K562 (cell line): ENCODE data around the gene DOLK. TPM values are rescaled to one million over a fixed set of nuclear protein-coding genes. Genes with fewer than 3 reads are reported as not detected.

ENCODE experiments used
- ARHGAP35 ChIP-seq: fragments of 450-650 bp; IDR thresholded peaks from 2 replicates; pipeline ENCODE4 v1.6.1; 2018; ENCODE audit not compliant: partially characterized antibody
- ARID3A ChIP-seq: IDR thresholded peaks from 2 replicates; pipeline ENCODE4 v1.6.1; 2012; ENCODE audit warnings: low read depth, low read length, improper control_type of control experiment, borderline replicate concordance
- CREB1 ChIP-seq, 2 experiments: sonication (generic) in 1 of 2; formaldehyde crosslinking in 1 of 2; IDR thresholded peaks; 2 replicates each; pipeline versions ENCODE4 v1.6.1 to v1.8.0; 2012 to 2022; ENCODE audit warnings: inconsistent platforms in 1 of 2, mild to moderate bottlenecking in 1 of 2, missing genetic modification reagents in 1 of 2, moderate library complexity in 1 of 2
- EP400 ChIP-seq: fragments of 450-650 bp; IDR thresholded peaks from 2 replicates; pipeline ENCODE4 v1.6.1; 2017; ENCODE audit warnings: antibody characterized with exemption, mild to moderate bottlenecking, moderate library complexity
- ETS1 ChIP-seq: conservative IDR thresholded peaks from 2 replicates; pipeline ENCODE4 v1.6.1; 2011; ENCODE audit warnings: low read depth, mild to moderate bottlenecking, low read length; ENCODE audit not compliant: control insufficient read depth
- HES1 ChIP-seq: fragments of 450-650 bp; IDR thresholded peaks from 2 replicates; pipeline ENCODE4 v1.6.1; 2016; ENCODE audit warnings: low read depth, mild to moderate bottlenecking, moderate library complexity
- IRF9 ChIP-seq: fragments of 450-650 bp; IDR thresholded peaks from 2 replicates; pipeline ENCODE4 v1.6.1; 2016; ENCODE audit warnings: missing biosample characterization, missing genetic modification characterization
- NONO ChIP-seq, 2 experiments: fragments of 200-400 bp in 1 of 2; fragments of 450-650 bp in 1 of 2; formaldehyde crosslinking in 1 of 2; IDR thresholded peaks; 2 replicates each; pipeline ENCODE4 v1.6.1; 2017; ENCODE audit warnings: low read depth in 2 of 2, mild to moderate bottlenecking in 2 of 2, moderate library complexity in 2 of 2, low read length in 1 of 2
- PBX2 ChIP-seq, 2 experiments: IDR thresholded peaks in 1 of 2; conservative IDR thresholded peaks in 1 of 2; 2 replicates each; pipeline ENCODE4 v1.6.1; 2016; ENCODE audit warnings: low read depth in 2 of 2, mild to moderate bottlenecking in 1 of 2, missing compliant biosample characterization in 1 of 2, missing genetic modification characterization in 1 of 2, moderate library complexity in 1 of 2
- PHB2 ChIP-seq: fragments of 450-650 bp; IDR thresholded peaks from 2 replicates; pipeline ENCODE4 v1.6.1; 2017; ENCODE audit warnings: low read depth
- PHF20 ChIP-seq: fragments of 450-650 bp; IDR thresholded peaks from 2 replicates; pipeline ENCODE4 v1.6.1; 2018; ENCODE audit not compliant: partially characterized antibody
- RBFOX2 ChIP-seq: fragments of 200-400 bp; formaldehyde crosslinking; IDR thresholded peaks from 2 replicates; pipeline ENCODE4 v1.6.1; 2017; ENCODE audit warnings: low read depth, mild to moderate bottlenecking, low read length, moderate library complexity
- RBM14 ChIP-seq: fragments of 200-400 bp; formaldehyde crosslinking; IDR thresholded peaks from 2 replicates; pipeline ENCODE4 v1.6.1; 2018; ENCODE audit warnings: low read depth, mild to moderate bottlenecking, low read length, moderate library complexity, borderline replicate concordance; ENCODE audit not compliant: insufficient read depth
- RBM25 ChIP-seq: fragments of 200-400 bp; formaldehyde crosslinking; IDR thresholded peaks from 2 replicates; pipeline ENCODE4 v1.6.1; 2018; ENCODE audit warnings: low read length, low read depth, moderate library complexity; ENCODE audit not compliant: severe bottlenecking
- TAF15 ChIP-seq: fragments of 200-400 bp; formaldehyde crosslinking; IDR thresholded peaks from 2 replicates; pipeline ENCODE4 v1.6.1; 2017; ENCODE audit warnings: mild to moderate bottlenecking, low read depth, low read length, moderate library complexity
- TRIM28 ChIP-seq: fragments of 450-650 bp; IDR thresholded peaks from 2 replicates; pipeline ENCODE4 v1.6.1; 2017
- XRCC4 ChIP-seq: IDR thresholded peaks from one replicate; pipeline ENCODE4 v1.6.1; 2011; ENCODE audit not compliant: insufficient read depth, insufficient read length; ENCODE audit errors: extremely low read depth
- ZNF561 ChIP-seq: fragments of 450-650 bp; formaldehyde crosslinking; conservative IDR thresholded peaks from 2 replicates; pipeline ENCODE4 v1.4.0; 2020; ENCODE audit warnings: mild to moderate bottlenecking, moderate library complexity
- polyA plus RNA-seq, 8 experiments: library from polyadenylated mRNA; depleted of rRNA in 4 of 8; stranded (reverse) in 5 of 8; unstranded in 3 of 8; fragments of >200 nt; fragmentation: Nextera tagmentation in 2 of 8; fragmentation: Illumina TruSeq in 1 of 8; extraction: Ambion mirVana in 2 of 8; extraction: Trizol in 1 of 8; gene quantifications; 2 replicates each; pipeline versions ENCODE4 v1.2.1 to v1.2.3, GENCODE V29; 2011 to 2014; ENCODE audit warnings: inconsistent platforms in 1 of 8, missing spikeins in 1 of 8
- total RNA-seq, 7 experiments: library from RNA; depleted of rRNA in 6 of 7; stranded (reverse); fragments of >200 nt in 6 of 7; fragmentation: Illumina TruSeq in 2 of 7; extraction: Trizol in 2 of 7; gene quantifications; 2 replicates each; pipeline versions ENCODE4 v1.2.1 to v1.2.3, GENCODE V29; 2011 to 2021; ENCODE audit warnings: low replicate concordance in 1 of 7

DOLK gene
- total and polyA plus RNA-seq, 9 of the 15 experiments (the other 6 are each of a cell fraction or from before 2014, with no cell fraction given), result 2.6 to 14.2 (median 11.7) TPM

GRCh38 chr9:128947527-128948301, at the start of gene DOLK, which contains the start of gene NUP188 (continued):
- TF ChIP-seq RBFOX2 (peak; percentile 99), EP400 (peak; percentile 81), ZNF561 (no peak), XRCC4 (no peak), HES1 (no peak), RBM25 (no peak), PHB2 (no peak), RBM14 (0 out of 2 replicates have a peak, but pooled peaks have one; percentile 54), PBX2 (CRISPR knock-in tag; IDR thresholded peaks at IDR 0.05; ENCODE audit: low read depth) (no peak), PBX2 (tag; conservative IDR thresholded peaks at IDR 0.05; ENCODE audit: low read depth) (no peak), PHF20 (peak; percentile 87), ARHGAP35 (no peak), IRF9 (no peak), ARID3A (no peak), CREB1 (IDR thresholded peaks at IDR 0.05) (peak; percentile 87), CREB1 (CRISPR knock-in tag; IDR thresholded peaks at IDR 0.05) (peak; percentile 84), TRIM28 (no peak), ETS1 (peak; percentile 67), TAF15 (no peak), NONO (IDR thresholded peaks at IDR 0.05; ENCODE audit: low read depth in 2 of 2, low read length in 1 of 2) (peak in 1 of 2 experiments; percentile 91; a peak in 2 of 4 replicates)
